Left forelimb (tissue), 1 donor: Measurements from ENCODE around the gene ARHGEF1.

Experiments used
- DNase-seq: peaks from one replicate; pipeline ENCODE4 v3.0.0-alpha.2; 2018; ENCODE audit warnings: low spot score

Gene ARHGEF1

GRCh38 chr19:41883821-41884733 lies 1.1 kb downstream of the ARHGEF1 start:
- peak; percentile 94 for DNase-seq

GRCh38 chr19:41886761-41887710 lies 4.1 kb downstream of the ARHGEF1 start:
- no peak for DNase-seq

- no peak for DNase-seq
These were observed 4.9 kb downstream of the ARHGEF1 start for GRCh38 chr19:41887711-41888382.

- DNase-seq, result no peak
These were observed 5.9 kb downstream of the ARHGEF1 start for GRCh38 chr19:41888926-41889325.

GRCh38 chr19:41889896-41890295 lies 6.9 kb downstream of the ARHGEF1 start:
- no peak for DNase-seq

- no peak for DNase-seq
These were observed 8.0 kb downstream of the ARHGEF1 start for GRCh38 chr19:41890936-41891335.

GRCh38 chr19:41892173-41892902 lies 9.4 kb downstream of the ARHGEF1 start:
- DNase-seq, result no peak

- no peak for DNase-seq
These were observed 10.9 kb downstream of the ARHGEF1 start for GRCh38 chr19:41893899-41894298.

GRCh38 chr19:41894350-41894749 lies 11.4 kb downstream of the ARHGEF1 start:
- DNase-seq, result no peak

GRCh38 chr19:41895745-41896580 lies 13.0 kb downstream of the ARHGEF1 start:
- DNase-seq, result no peak

- DNase-seq, result no peak
These were observed 13.6 kb downstream of the ARHGEF1 start for GRCh38 chr19:41896581-41896942.

GRCh38 chr19:41897181-41897580 lies 14.2 kb downstream of the ARHGEF1 start:
- DNase-seq, result no peak

GRCh38 chr19:41897820-41898219 lies 14.8 kb downstream of the ARHGEF1 start:
- no peak for DNase-seq

- no peak for DNase-seq
These were observed 15.3 kb downstream of the ARHGEF1 start for GRCh38 chr19:41898235-41898634.

GRCh38 chr19:41901707-41902360 lies 18.9 kb downstream of the ARHGEF1 start:
- DNase-seq, result no peak

- no peak for DNase-seq
These were observed 19.6 kb downstream of the ARHGEF1 start for GRCh38 chr19:41902594-41902993.

- DNase-seq, result no peak
These were observed 20.4 kb downstream of the ARHGEF1 start for GRCh38 chr19:41903193-41903953.

GRCh38 chr19:41904118-41904870 lies 21.3 kb downstream of the ARHGEF1 start:
- DNase-seq, result no peak
